ENCODE results near the gene SOX18.
A peak's percentile ranks its signal among the peaks of the same experiment; 100 is the strongest.

SOX18 gene

GRCh38 chr20:64092258-64093012, 43.0 kb upstream of the SOX18 start:
- ATAC-seq: peak; percentile 31; the same call in 2 of the 3 replicates
- TF ChIP-seq ZNF565 (CRISPR knock-in tag; conservative IDR thresholded peaks at IDR 0.05; ENCODE audit: low read depth) (no peak), PPARA (CRISPR knock-in tag; IDR thresholded peaks at IDR 0.05; ENCODE audit: borderline replicate concordance) (no peak), TSHZ2 (CRISPR knock-in tag; IDR thresholded peaks at IDR 0.05) (no peak), ZC3H10 (CRISPR knock-in tag; IDR thresholded peaks at IDR 0.05) (no peak), OSR1 (CRISPR knock-in tag; IDR thresholded peaks at IDR 0.05) (no peak), ZFP3 (CRISPR knock-in tag; IDR thresholded peaks at IDR 0.05) (no peak), TOX (CRISPR knock-in tag; IDR thresholded peaks at IDR 0.05; ENCODE audit: borderline replicate concordance) (no peak), BACH2 (CRISPR knock-in tag; IDR thresholded peaks at IDR 0.05; ENCODE audit: borderline replicate concordance) (no peak), PATZ1 (CRISPR knock-in tag; IDR thresholded peaks at IDR 0.05; ENCODE audit: borderline replicate concordance) (no peak), CSDC2 (CRISPR knock-in tag; IDR thresholded peaks at IDR 0.05) (no peak), ESRRG (CRISPR knock-in tag; IDR thresholded peaks at IDR 0.05) (no peak), CSRNP3 (CRISPR knock-in tag; IDR thresholded peaks at IDR 0.05) (no peak)

- peak; percentile 20; the same call in 2 of the 3 replicates for ATAC-seq
- TF ChIP-seq ZNF70 (CRISPR knock-in tag; IDR thresholded peaks at IDR 0.05) (no peak), RARB (CRISPR knock-in tag; IDR thresholded peaks at IDR 0.05) (no peak), ARNTL (CRISPR knock-in tag; IDR thresholded peaks at IDR 0.05; ENCODE audit: borderline replicate concordance, low read depth) (no peak), ZC3H10 (CRISPR knock-in tag; IDR thresholded peaks at IDR 0.05) (no peak), ZFP3 (CRISPR knock-in tag; IDR thresholded peaks at IDR 0.05) (no peak), POU6F1 (CRISPR knock-in tag; IDR thresholded peaks at IDR 0.05; ENCODE audit: borderline replicate concordance, low read depth) (no peak), PPARA (CRISPR knock-in tag; IDR thresholded peaks at IDR 0.05; ENCODE audit: borderline replicate concordance) (no peak), TOX (CRISPR knock-in tag; IDR thresholded peaks at IDR 0.05; ENCODE audit: borderline replicate concordance) (no peak), TSHZ2 (CRISPR knock-in tag; IDR thresholded peaks at IDR 0.05) (no peak), OSR1 (CRISPR knock-in tag; IDR thresholded peaks at IDR 0.05) (no peak), CREB5 (CRISPR knock-in tag; IDR thresholded peaks at IDR 0.05; ENCODE audit: low read depth) (no peak), ESRRG (CRISPR knock-in tag; IDR thresholded peaks at IDR 0.05) (no peak)
Observed at GRCh38 chr20:64091770-64092169, 42.3 kb upstream of the SOX18 start.
